ENCODE data around the gene UTRN. TPM values are rescaled to one million over a fixed set of nuclear protein-coding genes. Genes with fewer than 3 reads are reported as not detected.

Gene UTRN
- total RNA-seq, 2 experiments from 2014 or later = 17.5 to 18.1 TPM

DNA sequence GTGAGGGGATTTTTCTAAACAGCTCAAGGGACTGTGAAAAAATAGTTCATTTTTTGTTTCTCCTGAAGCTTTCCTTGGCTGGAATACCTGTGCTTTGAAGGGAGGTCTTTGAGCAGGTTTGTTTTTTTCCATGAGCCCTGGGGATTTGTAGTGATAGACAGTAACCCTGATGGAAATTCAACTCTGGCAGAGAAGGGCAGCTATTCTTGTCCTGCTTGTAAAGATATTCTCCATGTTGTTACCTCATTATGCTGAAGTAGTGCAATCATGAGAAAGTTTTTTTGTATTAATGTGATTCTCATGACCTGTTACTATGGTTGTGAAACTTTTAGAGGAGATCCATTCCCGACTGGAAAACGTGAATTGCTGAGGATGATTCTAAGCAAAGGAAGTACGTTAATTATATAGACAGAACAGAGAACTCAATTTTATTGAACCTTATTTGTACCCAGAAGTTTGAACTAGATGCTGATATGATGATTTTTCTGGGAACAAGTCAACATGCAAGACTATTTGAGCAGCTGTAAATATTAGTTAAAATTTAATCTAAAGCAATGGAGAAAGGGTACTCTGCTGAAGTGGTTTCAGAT, 12.5 kb downstream of the UTRN start:
- ChIA-PET POLR2A (interaction anchor here (0.5 kb wide), 1 partner anchor 190 kb away, joined by 4 read pairs; no protein-coding TSS in a partner anchor), CTCF (ENCODE audit: unreplicated experiment) (no interaction called here)
- H3K9me3 ChIP-seq (ENCODE audit: low read length) = no peaks in the 10 kb centered on the region
- BruUV-seq (replicated peaks) = no TSS peak
- no peak overlapping the region for H3K4me3 ChIP-seq (ENCODE audit: low read depth, low read length, poor library complexity, severe bottlenecking)
- no peak overlapping the region for H2AFZ ChIP-seq (ENCODE audit: low read length)
- intact Hi-C loops (cut with micrococcal nuclease; ENCODE audit: unreplicated experiment) = no loop called here
- H3K9me2 ChIP-seq (ENCODE audit: insufficient read depth, low read length) = no peaks in the 10 kb centered on the region
- H3K4me2 ChIP-seq (ENCODE audit: low read length) = no peak overlapping the region
- no peaks in the 10 kb centered on the region for H3K4me1 ChIP-seq (ENCODE audit: insufficient read depth, low read length, poor library complexity, severe bottlenecking)
- H3K36me3 ChIP-seq (ENCODE audit: insufficient read depth, low read length) = no peaks in the 10 kb centered on the region
- H3K79me2 ChIP-seq (ENCODE audit: insufficient read depth, low read depth, low read length) = no peaks in the 10 kb centered on the region
- H3K27ac ChIP-seq (ENCODE audit: low read depth, low read length, poor library complexity, severe bottlenecking) = no peak overlapping the region
- DNase-seq (ENCODE audit: low spot score) = no peak
- no peaks in the 10 kb centered on the region for H4K20me1 ChIP-seq (ENCODE audit: insufficient read depth, low read length)
- TF ChIP-seq, protein P1, sequence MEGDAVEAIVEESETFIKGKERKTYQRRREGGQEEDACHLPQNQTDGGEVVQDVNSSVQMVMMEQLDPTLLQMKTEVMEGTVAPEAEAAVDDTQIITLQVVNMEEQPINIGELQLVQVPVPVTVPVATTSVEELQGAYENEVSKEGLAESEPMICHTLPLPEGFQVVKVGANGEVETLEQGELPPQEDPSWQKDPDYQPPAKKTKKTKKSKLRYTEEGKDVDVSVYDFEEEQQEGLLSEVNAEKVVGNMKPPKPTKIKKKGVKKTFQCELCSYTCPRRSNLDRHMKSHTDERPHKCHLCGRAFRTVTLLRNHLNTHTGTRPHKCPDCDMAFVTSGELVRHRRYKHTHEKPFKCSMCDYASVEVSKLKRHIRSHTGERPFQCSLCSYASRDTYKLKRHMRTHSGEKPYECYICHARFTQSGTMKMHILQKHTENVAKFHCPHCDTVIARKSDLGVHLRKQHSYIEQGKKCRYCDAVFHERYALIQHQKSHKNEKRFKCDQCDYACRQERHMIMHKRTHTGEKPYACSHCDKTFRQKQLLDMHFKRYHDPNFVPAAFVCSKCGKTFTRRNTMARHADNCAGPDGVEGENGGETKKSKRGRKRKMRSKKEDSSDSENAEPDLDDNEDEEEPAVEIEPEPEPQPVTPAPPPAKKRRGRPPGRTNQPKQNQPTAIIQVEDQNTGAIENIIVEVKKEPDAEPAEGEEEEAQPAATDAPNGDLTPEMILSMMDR (conservative IDR thresholded peaks at IDR 0.05; ENCODE audit: low read length) = no peak
- no peak for TF ChIP-seq EZH2phosphoT487 (IDR thresholded peaks at IDR 0.05; ENCODE audit: borderline replicate concordance, low read depth, low read length)

- Histone ChIP-seq H3K4me3 (ENCODE audit: low read depth, low read length, poor library complexity, severe bottlenecking) (no peak overlapping the region), H3K4me2 (ENCODE audit: low read length) (no peak overlapping the region), H3K9me3 (ENCODE audit: low read length) (no peaks in the 10 kb centered on the region), H3K9me2 (ENCODE audit: insufficient read depth, low read length) (no peaks in the 10 kb centered on the region), H2AFZ (ENCODE audit: low read length) (no peak overlapping the region), H3K4me1 (ENCODE audit: insufficient read depth, low read length, poor library complexity, severe bottlenecking) (no peaks in the 10 kb centered on the region), H3K36me3 (ENCODE audit: insufficient read depth, low read length) (no peaks in the 10 kb centered on the region), H3K27ac (ENCODE audit: low read depth, low read length, poor library complexity, severe bottlenecking) (no peak overlapping the region), H3K79me2 (ENCODE audit: insufficient read depth, low read depth, low read length) (no peaks in the 10 kb centered on the region), H4K20me1 (ENCODE audit: insufficient read depth, low read length) (no peaks in the 10 kb centered on the region)
- DNase-seq (ENCODE audit: low spot score) = no peak
- no TSS peak for BruUV-seq (replicated peaks)
- no peak for TF ChIP-seq EZH2phosphoT487 (IDR thresholded peaks at IDR 0.05; ENCODE audit: borderline replicate concordance, low read depth, low read length)
- TF ChIP-seq, protein P1 (conservative IDR thresholded peaks at IDR 0.05; ENCODE audit: low read length) = no peak
- intact Hi-C loops (cut with micrococcal nuclease; ENCODE audit: unreplicated experiment) = no loop called here
- POLR2A ChIA-PET = interaction anchor here (0.7 kb wide), 1 partner anchor 151 kb away, joined by 3 read pairs; no protein-coding TSS in a partner anchor
- CTCF ChIA-PET (ENCODE audit: unreplicated experiment) = no interaction called here
These were observed 13.1 kb downstream of the UTRN start for GRCh38 chr6:144298194-144298593.

GRCh38 chr6:144298916-144299315, 13.8 kb downstream of the UTRN start:
- no peaks in the 10 kb centered on the region for H3K4me1 ChIP-seq (ENCODE audit: insufficient read depth, low read length, poor library complexity, severe bottlenecking)
- H3K4me3 ChIP-seq (ENCODE audit: low read depth, low read length, poor library complexity, severe bottlenecking) = no peak overlapping the region
- CTCF ChIA-PET (ENCODE audit: unreplicated experiment) = no interaction called here
- H3K79me2 ChIP-seq (ENCODE audit: insufficient read depth, low read depth, low read length) = no peaks in the 10 kb centered on the region
- H3K9me3 ChIP-seq (ENCODE audit: low read length) = no peaks in the 10 kb centered on the region
- H2AFZ ChIP-seq (ENCODE audit: low read length) = no peak overlapping the region
- H4K20me1 ChIP-seq (ENCODE audit: insufficient read depth, low read length) = no peaks in the 10 kb centered on the region
- TF ChIP-seq, protein P1 (conservative IDR thresholded peaks at IDR 0.05; ENCODE audit: low read length) = no peak
- POLR2A ChIA-PET = interaction anchor here (0.6 to 0.7 kb wide), 3 partner anchors 20 to 217 kb away, joined by 3 read pairs; no protein-coding TSS in a partner anchor
- no peaks in the 10 kb centered on the region for H3K36me3 ChIP-seq (ENCODE audit: insufficient read depth, low read length)
- intact Hi-C loops (cut with micrococcal nuclease; ENCODE audit: unreplicated experiment) = no loop called here
- no peak overlapping the region for H3K27ac ChIP-seq (ENCODE audit: low read depth, low read length, poor library complexity, severe bottlenecking)
- no peaks in the 10 kb centered on the region for H3K9me2 ChIP-seq (ENCODE audit: insufficient read depth, low read length)
- DNase-seq (ENCODE audit: low spot score) = no peak
- no TSS peak for BruUV-seq (replicated peaks)
- H3K4me2 ChIP-seq (ENCODE audit: low read length) = no peak overlapping the region

All from OCI-LY7 (cell line).